Ovary (tissue), 3 donors: ENCODE data around the gene CFAP70.

Experiments used
- CTCF ChIP-seq, 3 donors: fragments of 450-650 bp in 2 of 3; fragments of 200-600 bp in 1 of 3; IDR thresholded peaks; one replicate each; pipeline versions ENCODE4 v1.5.1 to v1.8.0; 2016 to 2022; ENCODE audit warnings: antibody characterized with exemption in 3 of 3, mild to moderate bottlenecking in 1 of 3
- EP300 ChIP-seq: sonication (generic); formaldehyde crosslinking; IDR thresholded peaks from one replicate; pipeline ENCODE4 v1.6.1; 2017; ENCODE audit warnings: antibody characterized with exemption
- POLR2A ChIP-seq: fragments of 450-650 bp; IDR thresholded peaks from one replicate; pipeline ENCODE4 v1.6.1; 2017; ENCODE audit warnings: antibody characterized with exemption, mild to moderate bottlenecking, moderate library complexity
- donor health status: DM: no; HTN: no; CAD: no.

GRCh38 chr10:73340121-73340520 is 18.5 kb downstream of the CFAP70 start:
- no peak for TF ChIP-seq CTCF (IDR thresholded peaks at IDR 0.05)
- no peak for TF ChIP-seq POLR2A
- no peak for TF ChIP-seq EP300
